Measurements from ENCODE around the gene EDAR. TPM values are rescaled to one million over a fixed set of nuclear protein-coding genes. Genes with fewer than 3 reads are reported as not detected.

The EDAR gene
- total RNA-seq, 1 donor from 2014 or later: not detected

GRCh38 chr2:108934583-108935245 lies 54.3 kb downstream of the EDAR start:
- no peak overlapping the region for H3K4me3 ChIP-seq
- H3K9me3 ChIP-seq: no peaks in the 10 kb centered on the region
- no peaks in the 10 kb centered on the region for H3K27me3 ChIP-seq
- H3K4me1 ChIP-seq: no peaks in the 10 kb centered on the region
- no peaks in the 10 kb centered on the region for H3K36me3 ChIP-seq
- H3K27ac ChIP-seq: no peak overlapping the region
- intact Hi-C loops (cut with DNase I): no loop called here
- TF ChIP-seq, protein P1, sequence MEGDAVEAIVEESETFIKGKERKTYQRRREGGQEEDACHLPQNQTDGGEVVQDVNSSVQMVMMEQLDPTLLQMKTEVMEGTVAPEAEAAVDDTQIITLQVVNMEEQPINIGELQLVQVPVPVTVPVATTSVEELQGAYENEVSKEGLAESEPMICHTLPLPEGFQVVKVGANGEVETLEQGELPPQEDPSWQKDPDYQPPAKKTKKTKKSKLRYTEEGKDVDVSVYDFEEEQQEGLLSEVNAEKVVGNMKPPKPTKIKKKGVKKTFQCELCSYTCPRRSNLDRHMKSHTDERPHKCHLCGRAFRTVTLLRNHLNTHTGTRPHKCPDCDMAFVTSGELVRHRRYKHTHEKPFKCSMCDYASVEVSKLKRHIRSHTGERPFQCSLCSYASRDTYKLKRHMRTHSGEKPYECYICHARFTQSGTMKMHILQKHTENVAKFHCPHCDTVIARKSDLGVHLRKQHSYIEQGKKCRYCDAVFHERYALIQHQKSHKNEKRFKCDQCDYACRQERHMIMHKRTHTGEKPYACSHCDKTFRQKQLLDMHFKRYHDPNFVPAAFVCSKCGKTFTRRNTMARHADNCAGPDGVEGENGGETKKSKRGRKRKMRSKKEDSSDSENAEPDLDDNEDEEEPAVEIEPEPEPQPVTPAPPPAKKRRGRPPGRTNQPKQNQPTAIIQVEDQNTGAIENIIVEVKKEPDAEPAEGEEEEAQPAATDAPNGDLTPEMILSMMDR (IDR thresholded peaks at IDR 0.05): no peak
- no peak for DNase-seq (ENCODE audit: low spot score in 2 of 2)

DNA sequence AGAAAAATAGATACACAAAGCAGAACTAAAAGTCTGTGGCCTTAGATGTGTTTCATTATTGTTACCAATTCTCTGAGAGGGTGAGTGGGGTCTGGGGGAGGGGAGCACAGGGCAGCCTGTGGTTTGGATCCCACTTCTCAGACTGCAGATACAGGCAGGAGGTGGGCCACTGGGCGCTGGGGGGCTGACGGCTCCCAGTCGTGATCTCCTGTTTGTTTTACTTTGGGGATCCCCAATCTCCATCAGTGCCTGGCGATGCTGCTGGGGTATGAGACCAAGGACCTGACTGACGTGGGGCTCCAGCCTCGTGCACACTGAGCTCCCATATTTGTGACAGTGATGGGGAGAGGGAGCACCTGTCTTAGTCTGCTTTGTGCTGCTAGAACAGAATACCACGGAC lies 54.9 kb downstream of the EDAR start:
- TF ChIP-seq, protein P1 (IDR thresholded peaks at IDR 0.05): no peak
- Histone ChIP-seq H3K9me3 (no peaks in the 10 kb centered on the region), H3K27me3 (no peaks in the 10 kb centered on the region), H3K4me1 (no peaks in the 10 kb centered on the region), H3K36me3 (no peaks in the 10 kb centered on the region), H3K27ac (no peak overlapping the region), H3K4me3 (no peak overlapping the region)
- intact Hi-C loops (cut with DNase I): no loop called here
- no peak for DNase-seq (ENCODE audit: low spot score in 2 of 2)

- H3K36me3 ChIP-seq: no peaks in the 10 kb centered on the region
- no peak for DNase-seq (ENCODE audit: low spot score in 2 of 2)
- no peaks in the 10 kb centered on the region for H3K4me1 ChIP-seq
- H3K27ac ChIP-seq: no peak overlapping the region
- H3K27me3 ChIP-seq: no peaks in the 10 kb centered on the region
- TF ChIP-seq, protein P1 (IDR thresholded peaks at IDR 0.05): no peak
- H3K4me3 ChIP-seq: no peak overlapping the region
- intact Hi-C loops (cut with DNase I): no loop called here
- no peaks in the 10 kb centered on the region for H3K9me3 ChIP-seq
Measured at GRCh38 chr2:108933691-108934117, 55.3 kb downstream of the EDAR start.

DNA sequence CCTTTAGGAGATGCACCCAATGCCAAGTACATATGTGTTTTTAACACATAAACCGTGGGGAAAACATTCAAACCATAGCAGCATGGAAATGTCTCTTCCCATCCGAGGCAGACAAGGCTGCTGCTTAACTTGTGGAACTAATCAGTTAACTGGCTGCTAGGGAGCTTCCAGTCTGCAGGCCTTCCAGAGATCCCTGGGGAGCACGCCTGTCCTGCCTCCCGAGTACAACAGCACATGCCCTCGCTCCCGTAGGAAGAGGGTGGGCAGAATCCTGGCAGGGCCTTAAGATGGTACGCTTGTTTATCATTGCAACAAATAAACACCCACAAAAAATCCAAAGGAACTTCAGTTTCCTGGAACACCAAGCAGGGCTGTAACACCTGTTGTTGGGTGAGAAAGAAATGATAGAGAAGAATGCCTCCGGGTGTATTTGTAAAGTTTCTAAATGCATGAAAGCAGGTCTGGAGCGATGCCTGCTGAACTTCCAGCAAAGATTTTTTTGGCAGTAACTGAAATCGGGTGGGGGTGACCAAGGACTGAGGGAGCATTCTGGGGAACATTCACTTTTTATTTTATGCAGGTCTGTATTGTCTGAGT lies 56.2 kb downstream of the EDAR start:
- Histone ChIP-seq H3K36me3 (no peaks in the 10 kb centered on the region), H3K27ac (no peak overlapping the region), H3K4me1 (no peaks in the 10 kb centered on the region), H3K4me3 (no peak overlapping the region), H3K27me3 (no peaks in the 10 kb centered on the region), H3K9me3 (no peaks in the 10 kb centered on the region)
- intact Hi-C loops (cut with DNase I): no loop called here
- TF ChIP-seq, protein P1 (IDR thresholded peaks at IDR 0.05): no peak
- no peak for DNase-seq (ENCODE audit: low spot score in 2 of 2)

- Histone ChIP-seq H3K36me3 (no peaks in the 10 kb centered on the region), H3K9me3 (no peaks in the 10 kb centered on the region), H3K27me3 (no peaks in the 10 kb centered on the region), H3K4me1 (no peaks in the 10 kb centered on the region), H3K4me3 (no peak overlapping the region), H3K27ac (no peak overlapping the region)
- intact Hi-C loops (cut with DNase I): no loop called here
- no peak for DNase-seq (ENCODE audit: low spot score in 2 of 2)
- TF ChIP-seq, protein P1 (IDR thresholded peaks at IDR 0.05): no peak
Measured at GRCh38 chr2:108931372-108931771, 57.6 kb downstream of the EDAR start.
